MM.1S (cell line): Measurements from ENCODE around the gene COMMD4.
A peak's percentile ranks its signal among the peaks of the same experiment; 100 is the strongest.

Experiments
- DNase-seq: peaks from one replicate; pipeline ENCODE4 v3.0.0-alpha.2; 2015
- H2AFZ ChIP-seq: fragments of 300-600 bp; sonication (generic); 2 replicates; pipeline ENCODE4 v1.6.0; 2016; ENCODE audit warnings: antibody characterized with exemption, low read length
- H3F3A ChIP-seq: fragments of 300-600 bp; sonication (generic); 2 replicates; pipeline ENCODE4 v1.6.1; 2016; ENCODE audit warnings: mild to moderate bottlenecking, antibody characterized with exemption, low read length, moderate library complexity, mixed read lengths; ENCODE audit not compliant: insufficient read depth
- H3K27ac ChIP-seq: fragments of 300-600 bp; sonication (generic); 2 replicates; pipeline ENCODE4 v1.5.1; 2016; ENCODE audit warnings: mild to moderate bottlenecking, low read length
- H3K27me3 ChIP-seq: fragments of 300-600 bp; sonication (generic); replicated peaks from 2 replicates; pipeline ENCODE4 v1.6.0; 2016; ENCODE audit warnings: low read length; ENCODE audit not compliant: insufficient read depth
- H3K36me3 ChIP-seq: fragments of 300-600 bp; sonication (generic); replicated peaks from 2 replicates; pipeline ENCODE4 v1.6.1; 2016; ENCODE audit warnings: mild to moderate bottlenecking, low read length, mixed read lengths; ENCODE audit not compliant: insufficient read depth
- H3K4me1 ChIP-seq: fragments of 300-600 bp; sonication (generic); 2 replicates; pipeline ENCODE4 v1.6.1; 2016; ENCODE audit warnings: low read length, mixed read lengths
- H3K4me2 ChIP-seq: fragments of 300-600 bp; sonication (generic); 2 replicates; pipeline ENCODE4 v1.6.0; 2016; ENCODE audit warnings: low read depth, low read length
- H3K4me3 ChIP-seq: fragments of 300-600 bp; sonication (generic); 2 replicates; pipeline ENCODE4 v1.5.1; 2016; ENCODE audit warnings: low read length, mixed read lengths
- H3K79me2 ChIP-seq: fragments of 300-600 bp; sonication (generic); 2 replicates; pipeline ENCODE4 v1.6.1; 2016; ENCODE audit warnings: mixed run types, low read length, mixed read lengths
- H3K9ac ChIP-seq: fragments of 300-600 bp; sonication (generic); 2 replicates; pipeline ENCODE4 v1.6.1; 2016; ENCODE audit warnings: low read length, mixed read lengths
- H3K9me2 ChIP-seq: fragments of 300-600 bp; sonication (generic); replicated peaks from 2 replicates; pipeline ENCODE4 v1.6.1; 2016; ENCODE audit warnings: mild to moderate bottlenecking, low read length, mixed read lengths; ENCODE audit not compliant: insufficient read depth
- H3K9me3 ChIP-seq: fragments of 300-600 bp; sonication (generic); replicated peaks from 2 replicates; pipeline ENCODE4 v1.6.1; 2016; ENCODE audit warnings: mild to moderate bottlenecking, low read length, mixed read lengths; ENCODE audit not compliant: insufficient read depth
- H4K20me1 ChIP-seq: fragments of 300-600 bp; sonication (generic); 2 replicates; pipeline ENCODE4 v1.6.1; 2016; ENCODE audit warnings: mild to moderate bottlenecking, low read length, moderate library complexity, mixed read lengths; ENCODE audit not compliant: insufficient read depth
- EZH2 ChIP-seq: fragments of 300-600 bp; sonication (generic); optimal IDR thresholded peaks from 2 replicates; pipeline ENCODE3; 2017; ENCODE audit warnings: low read depth, mild to moderate bottlenecking, antibody characterized with exemption, low read length, mixed read lengths
- EZH2phosphoT487 ChIP-seq: fragments of 300-600 bp; sonication (generic); IDR thresholded peaks from 2 replicates; pipeline ENCODE4 v1.6.1; 2018; ENCODE audit warnings: antibody characterized with exemption, low read length
- TF ChIP-seq, protein P1 (sequence below): fragments of 300-600 bp; sonication (generic); IDR thresholded peaks from 2 replicates; pipeline ENCODE4 v1.5.1; 2016; ENCODE audit warnings: antibody characterized with exemption, low read length, mixed read lengths

The COMMD4 gene

DNA sequence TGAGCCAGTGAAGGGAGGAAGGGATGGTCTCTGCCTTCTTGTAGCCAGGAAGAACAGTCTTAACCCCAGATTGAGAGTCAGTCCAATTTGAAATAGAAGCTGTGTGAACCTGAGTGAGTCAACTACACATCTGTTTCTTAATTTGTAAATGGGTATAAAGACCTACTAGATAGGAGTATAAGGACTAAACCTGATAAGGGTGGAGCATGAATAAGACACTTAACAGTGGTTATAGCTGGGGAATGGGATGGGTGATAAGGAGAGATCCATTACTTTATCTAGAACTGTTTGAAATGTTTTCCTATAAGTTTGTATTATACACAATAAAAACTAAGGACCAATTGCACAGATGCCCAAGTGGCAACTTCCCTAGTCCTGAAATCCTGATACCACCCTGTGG, 31.1 kb downstream of the COMMD4 start:
- Histone ChIP-seq H4K20me1 (no peaks in the 10 kb centered on the region), H3K79me2 (peaks cover 21% of the 10 kb centered on the region), H3F3A (peaks cover 18% of the 10 kb centered on the region), H3K4me3 (no peak overlapping the region), H3K36me3 (0 out of 2 replicates have a peak, but pooled peaks cover 7% of the 10 kb centered on the region), H3K27ac (no peak overlapping the region), H3K27me3 (no peaks in the 10 kb centered on the region), H2AFZ (no peak overlapping the region), H3K9me3 (no peaks in the 10 kb centered on the region), H3K9ac (peak overlapping the region; percentile 26; the same call in 1 of the 2 replicates), H3K9me2 (no peaks in the 10 kb centered on the region), H3K4me1 (peaks cover 16% of the 10 kb centered on the region), H3K4me2 (peak overlapping the region; percentile 87; the same call in 1 of the 2 replicates)
- DNase-seq: no peak
- TF ChIP-seq EZH2: no peak
- TF ChIP-seq EZH2phosphoT487: no peak
- TF ChIP-seq, protein P1, sequence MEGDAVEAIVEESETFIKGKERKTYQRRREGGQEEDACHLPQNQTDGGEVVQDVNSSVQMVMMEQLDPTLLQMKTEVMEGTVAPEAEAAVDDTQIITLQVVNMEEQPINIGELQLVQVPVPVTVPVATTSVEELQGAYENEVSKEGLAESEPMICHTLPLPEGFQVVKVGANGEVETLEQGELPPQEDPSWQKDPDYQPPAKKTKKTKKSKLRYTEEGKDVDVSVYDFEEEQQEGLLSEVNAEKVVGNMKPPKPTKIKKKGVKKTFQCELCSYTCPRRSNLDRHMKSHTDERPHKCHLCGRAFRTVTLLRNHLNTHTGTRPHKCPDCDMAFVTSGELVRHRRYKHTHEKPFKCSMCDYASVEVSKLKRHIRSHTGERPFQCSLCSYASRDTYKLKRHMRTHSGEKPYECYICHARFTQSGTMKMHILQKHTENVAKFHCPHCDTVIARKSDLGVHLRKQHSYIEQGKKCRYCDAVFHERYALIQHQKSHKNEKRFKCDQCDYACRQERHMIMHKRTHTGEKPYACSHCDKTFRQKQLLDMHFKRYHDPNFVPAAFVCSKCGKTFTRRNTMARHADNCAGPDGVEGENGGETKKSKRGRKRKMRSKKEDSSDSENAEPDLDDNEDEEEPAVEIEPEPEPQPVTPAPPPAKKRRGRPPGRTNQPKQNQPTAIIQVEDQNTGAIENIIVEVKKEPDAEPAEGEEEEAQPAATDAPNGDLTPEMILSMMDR: no peak

DNA sequence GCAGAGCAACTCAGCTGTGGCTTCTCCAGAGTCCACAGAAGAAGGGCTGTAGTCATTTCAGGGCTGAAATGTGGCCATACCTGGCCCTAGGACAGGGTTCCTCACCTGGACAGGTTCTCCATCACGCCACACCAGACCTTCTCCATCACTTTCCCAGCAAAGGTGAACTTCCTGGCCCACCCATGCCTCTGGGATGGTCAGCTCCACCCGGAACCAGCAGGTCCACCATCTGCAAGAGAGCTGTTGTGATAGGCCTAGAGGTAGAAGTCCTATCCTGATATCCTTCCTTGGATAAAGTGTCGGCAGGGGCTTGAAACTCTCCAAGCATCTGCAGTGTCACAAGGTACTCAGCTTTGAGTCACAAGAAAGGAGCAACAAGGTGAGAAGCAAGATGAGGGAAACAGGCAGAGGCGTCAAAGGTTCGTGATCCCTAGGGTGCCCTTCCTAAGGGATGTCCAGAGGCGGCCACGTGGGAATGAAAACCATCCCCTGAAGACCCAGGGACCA, 31.6 kb downstream of the COMMD4 start:
- Histone ChIP-seq H3K9me3 (no peaks in the 10 kb centered on the region), H3K27ac (no peak overlapping the region), H2AFZ (peak overlapping the region; percentile 37; the same call in 1 of the 2 replicates), H3K27me3 (no peaks in the 10 kb centered on the region), H3K79me2 (peaks cover 21% of the 10 kb centered on the region), H3K36me3 (0 out of 2 replicates have a peak, but pooled peaks cover 7% of the 10 kb centered on the region), H3F3A (peaks cover 18% of the 10 kb centered on the region), H3K9ac (peak overlapping the region; percentile 26; the same call in 1 of the 2 replicates), H4K20me1 (no peaks in the 10 kb centered on the region), H3K4me1 (peaks cover 16% of the 10 kb centered on the region), H3K9me2 (no peaks in the 10 kb centered on the region), H3K4me3 (peak overlapping the region; percentile 86), H3K4me2 (peak overlapping the region; percentile 87; the same call in 1 of the 2 replicates)
- no peak for DNase-seq
- TF ChIP-seq, protein P1: no peak
- TF ChIP-seq EZH2 (no peak), EZH2phosphoT487 (no peak)

DNA sequence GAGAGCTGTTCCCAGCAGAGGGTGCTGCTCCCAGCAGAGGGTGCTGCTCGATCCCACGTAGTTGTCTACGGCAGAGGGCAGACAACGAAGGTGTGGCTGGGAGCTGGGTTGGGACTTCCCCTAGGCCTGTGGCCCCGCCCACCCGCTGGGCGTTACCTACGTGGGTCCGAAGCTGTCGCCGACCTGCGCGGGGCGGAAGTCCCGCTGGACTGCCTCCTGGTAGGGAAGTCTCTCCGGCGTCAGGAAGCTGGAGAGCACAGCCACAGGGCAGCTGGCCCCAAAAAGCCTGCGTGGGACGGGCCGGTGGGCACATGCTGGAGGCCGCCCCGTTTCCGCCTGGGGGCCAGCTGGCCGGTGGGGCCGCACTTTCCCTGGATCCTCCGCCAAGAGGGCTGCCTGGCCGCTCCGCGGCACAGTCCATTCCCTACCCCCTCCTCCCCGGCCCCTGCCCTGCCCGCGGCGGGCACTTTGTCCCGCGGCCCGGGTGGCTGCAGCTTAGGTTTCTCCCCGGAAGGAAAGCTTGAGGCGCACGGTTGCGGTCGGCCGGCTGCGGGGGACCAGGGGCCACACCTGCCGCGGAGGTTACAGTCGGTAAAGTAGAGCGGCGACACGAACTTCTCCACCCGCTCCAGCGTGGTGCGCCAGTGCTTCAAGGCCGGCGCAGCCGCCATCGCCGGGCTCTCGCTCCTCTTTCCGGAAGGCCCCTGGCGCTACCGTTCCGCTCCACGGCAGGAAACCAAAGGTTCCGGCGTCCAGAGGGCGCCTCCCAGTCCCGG, 32.2 kb downstream of the COMMD4 start, which contains the start of gene MAN2C1:
Gene MAN2C1, minus strand, starts transcription at position 695 of the 776 bp plus-strand sequence. Its CDS starts 24 bp downstream, at position 671.
- Histone ChIP-seq H3K27ac (peak within 1 kb of the TSS; percentile 94), H3K9me3 (no peaks in the 10 kb centered on the region), H2AFZ (peak within 1 kb of the TSS; percentile 52), H4K20me1 (no peaks in the 10 kb centered on the region), H3K4me1 (peaks cover 16% of the 10 kb centered on the region), H3K79me2 (peaks cover 25% of the 10 kb centered on the region), H3K9me2 (no peaks in the 10 kb centered on the region), H3K36me3 (0 out of 2 replicates have a peak, but pooled peaks cover 7% of the 10 kb centered on the region), H3K4me2 (peak within 1 kb of the TSS; percentile 87), H3K4me3 (peak within 1 kb of the TSS; percentile 86), H3F3A (peaks cover 18% of the 10 kb centered on the region), H3K9ac (peak within 1 kb of the TSS; percentile 85), H3K27me3 (no peaks in the 10 kb centered on the region)
- peak; percentile 98 for DNase-seq
- TF ChIP-seq EZH2phosphoT487 (no peak), EZH2 (no peak)
- TF ChIP-seq, protein P1: peak; percentile 85
